Measurements from ENCODE around the gene LYST.

DNA sequence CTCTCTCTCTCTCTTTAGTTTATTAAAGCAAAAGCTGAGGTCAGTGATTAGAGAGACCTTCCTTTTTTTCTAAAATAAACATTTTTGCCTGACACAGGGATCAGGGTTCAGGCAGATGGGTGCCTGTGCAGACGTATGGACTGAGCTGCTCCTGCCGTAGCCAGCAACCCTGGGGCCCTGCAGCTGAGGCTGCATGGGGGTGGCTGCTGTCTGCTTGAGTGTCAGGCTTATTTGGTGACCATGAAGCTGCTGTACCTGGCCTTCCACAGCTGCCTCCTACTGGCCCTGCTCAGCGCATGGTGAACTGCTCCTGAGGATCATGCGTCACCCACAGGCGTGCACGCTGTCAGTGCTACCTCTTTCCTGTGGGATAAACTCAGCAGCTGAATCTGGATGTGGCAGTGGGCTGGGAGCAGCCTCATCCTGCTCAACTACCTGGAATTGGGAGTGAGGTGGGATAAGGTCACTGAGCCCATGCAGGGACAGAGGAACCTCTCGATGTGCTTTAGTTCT lies 252.2 kb downstream of the LYST start:
- TF ChIP-seq, protein P1, sequence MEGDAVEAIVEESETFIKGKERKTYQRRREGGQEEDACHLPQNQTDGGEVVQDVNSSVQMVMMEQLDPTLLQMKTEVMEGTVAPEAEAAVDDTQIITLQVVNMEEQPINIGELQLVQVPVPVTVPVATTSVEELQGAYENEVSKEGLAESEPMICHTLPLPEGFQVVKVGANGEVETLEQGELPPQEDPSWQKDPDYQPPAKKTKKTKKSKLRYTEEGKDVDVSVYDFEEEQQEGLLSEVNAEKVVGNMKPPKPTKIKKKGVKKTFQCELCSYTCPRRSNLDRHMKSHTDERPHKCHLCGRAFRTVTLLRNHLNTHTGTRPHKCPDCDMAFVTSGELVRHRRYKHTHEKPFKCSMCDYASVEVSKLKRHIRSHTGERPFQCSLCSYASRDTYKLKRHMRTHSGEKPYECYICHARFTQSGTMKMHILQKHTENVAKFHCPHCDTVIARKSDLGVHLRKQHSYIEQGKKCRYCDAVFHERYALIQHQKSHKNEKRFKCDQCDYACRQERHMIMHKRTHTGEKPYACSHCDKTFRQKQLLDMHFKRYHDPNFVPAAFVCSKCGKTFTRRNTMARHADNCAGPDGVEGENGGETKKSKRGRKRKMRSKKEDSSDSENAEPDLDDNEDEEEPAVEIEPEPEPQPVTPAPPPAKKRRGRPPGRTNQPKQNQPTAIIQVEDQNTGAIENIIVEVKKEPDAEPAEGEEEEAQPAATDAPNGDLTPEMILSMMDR (IDR thresholded peaks at IDR 0.05): no peak
- no peak for TF ChIP-seq POLR2A (IDR thresholded peaks at IDR 0.05)
